SH-SY5Y (cell line): Measurements from ENCODE around the gene BTNL9.

Experiments
- GATA2 ChIP-seq: IDR thresholded peaks from 2 replicates; pipeline ENCODE4 v1.6.1; 2011; ENCODE audit warnings: mild to moderate bottlenecking, low read depth, low read length
- GATA3 ChIP-seq: IDR thresholded peaks from 2 replicates; pipeline ENCODE4 v1.6.1; 2011; ENCODE audit warnings: low read depth, mild to moderate bottlenecking, low read length, moderate library complexity

BTNL9 gene

DNA sequence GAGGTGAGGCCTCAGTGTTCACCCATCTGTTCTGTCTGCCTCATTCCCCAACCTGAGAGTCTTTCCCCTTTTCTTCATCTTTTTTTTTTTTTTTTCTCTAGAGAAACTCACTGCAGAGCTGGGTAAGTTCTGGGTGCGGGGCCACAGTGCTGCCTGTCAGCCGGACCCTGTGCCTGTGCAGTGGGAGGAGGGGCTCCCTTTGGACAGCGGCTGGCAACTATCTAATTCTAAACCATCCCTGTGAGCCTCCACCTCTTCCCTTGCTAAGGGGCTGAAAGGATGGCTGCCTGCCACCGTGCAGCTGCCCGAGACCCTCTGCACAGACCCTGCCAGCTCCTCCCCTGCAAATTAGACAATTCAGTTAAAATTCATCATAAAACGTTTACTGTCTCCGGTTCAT is 14.1 kb downstream of the BTNL9 start:
- TF ChIP-seq GATA3 (no peak), GATA2 (no peak)

- TF ChIP-seq GATA2 (no peak), GATA3 (no peak)
Observed at GRCh38 chr5:181054871-181055459, 14.9 kb downstream of the BTNL9 start.

- TF ChIP-seq GATA3 (no peak), GATA2 (no peak)
Observed at GRCh38 chr5:181056431-181056830, 16.4 kb downstream of the BTNL9 start.

- TF ChIP-seq GATA2: no peak
- no peak for TF ChIP-seq GATA3
Observed at GRCh38 chr5:181058321-181058720, 18.3 kb downstream of the BTNL9 start.

DNA sequence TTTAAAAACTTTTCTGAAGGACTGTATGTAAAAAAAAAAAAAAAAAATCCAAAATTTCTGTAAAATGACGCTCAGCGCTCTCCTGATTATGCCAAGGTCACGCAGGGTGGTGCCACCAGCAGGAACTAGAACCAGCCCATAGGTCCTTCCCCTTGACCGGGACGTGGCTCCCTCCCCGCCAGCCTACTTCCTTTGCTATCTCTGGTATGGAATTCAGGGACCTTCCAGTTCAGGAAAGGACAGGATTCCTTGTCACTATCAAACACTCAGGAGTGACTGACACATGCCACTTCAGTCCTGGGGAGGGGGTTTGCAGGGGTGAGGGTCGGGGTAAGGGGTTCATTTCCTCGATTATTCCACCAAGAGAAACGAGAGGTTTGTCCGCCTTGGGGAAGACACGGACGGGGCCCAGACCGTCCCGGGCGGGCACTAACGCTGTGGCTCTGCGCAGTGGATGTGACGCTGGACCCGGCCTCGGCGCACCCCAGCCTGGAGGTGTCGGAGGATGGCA is 18.8 kb downstream of the BTNL9 start:
- no peak for TF ChIP-seq GATA3

DNA sequence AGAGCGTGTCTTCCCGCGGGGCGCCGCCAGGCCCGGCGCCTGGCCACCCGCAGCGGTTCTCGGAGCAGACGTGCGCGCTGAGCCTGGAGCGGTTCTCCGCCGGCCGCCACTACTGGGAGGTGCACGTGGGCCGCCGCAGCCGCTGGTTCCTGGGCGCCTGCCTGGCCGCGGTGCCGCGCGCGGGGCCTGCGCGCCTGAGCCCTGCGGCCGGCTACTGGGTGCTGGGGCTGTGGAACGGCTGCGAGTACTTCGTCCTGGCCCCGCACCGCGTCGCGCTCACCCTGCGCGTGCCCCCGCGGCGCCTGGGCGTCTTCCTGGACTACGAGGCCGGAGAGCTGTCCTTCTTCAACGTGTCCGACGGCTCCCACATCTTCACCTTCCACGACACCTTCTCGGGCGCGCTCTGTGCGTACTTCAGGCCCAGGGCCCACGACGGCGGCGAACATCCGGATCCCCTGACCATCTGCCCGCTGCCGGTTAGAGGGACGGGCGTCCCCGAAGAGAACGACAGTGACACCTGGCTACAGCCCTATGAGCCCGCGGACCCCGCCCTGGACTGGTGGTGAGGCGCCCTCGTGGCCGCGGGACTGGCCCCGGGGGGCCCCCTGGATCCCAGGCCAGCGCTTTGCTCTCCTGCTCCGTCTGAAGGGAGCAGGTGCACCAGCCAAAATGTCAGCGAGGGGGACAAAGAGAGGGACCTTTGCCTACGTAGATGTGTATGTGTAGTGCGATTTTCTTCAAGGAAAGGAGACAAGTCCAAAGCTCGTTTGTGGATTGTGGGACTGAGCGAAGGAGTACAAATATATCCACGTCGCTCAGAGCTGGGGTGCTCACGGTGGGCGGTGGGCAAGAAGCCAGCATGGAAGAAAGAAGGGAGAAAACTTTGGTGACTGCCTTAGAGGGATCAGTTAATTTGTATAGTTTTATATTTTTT is 19.5 kb downstream of the BTNL9 start:
- no peak for TF ChIP-seq GATA3
- no peak for TF ChIP-seq GATA2

- TF ChIP-seq GATA2 (no peak), GATA3 (no peak)
Observed at GRCh38 chr5:181060231-181060590, 20.1 kb downstream of the BTNL9 start.

- TF ChIP-seq GATA2: no peak
- TF ChIP-seq GATA3: no peak
Observed at GRCh38 chr5:181060924-181061323, 20.9 kb downstream of the BTNL9 start.

DNA sequence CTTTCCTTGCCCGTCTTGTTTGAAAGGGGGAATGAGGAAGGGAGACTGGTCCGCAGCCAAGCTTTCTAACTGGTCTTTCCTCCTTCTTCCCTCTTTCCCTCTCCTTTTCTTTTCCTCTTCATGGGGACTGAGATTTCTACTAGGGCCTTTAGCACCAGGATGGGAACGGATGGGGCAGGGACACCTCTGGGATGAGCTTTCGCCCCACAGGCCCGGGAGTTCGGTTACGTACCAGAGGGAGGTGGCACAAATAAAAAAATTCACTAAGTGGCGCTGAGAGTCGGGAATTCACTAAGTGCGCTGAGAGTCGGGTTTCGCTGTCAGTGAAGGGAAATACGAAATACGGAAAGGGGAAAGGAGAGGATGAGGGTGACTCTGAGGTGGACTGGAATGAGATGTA is 21.6 kb downstream of the BTNL9 start:
- TF ChIP-seq GATA2 (no peak), GATA3 (no peak)

- TF ChIP-seq GATA3: no peak
- no peak for TF ChIP-seq GATA2
Observed at GRCh38 chr5:181062631-181063030, 22.6 kb downstream of the BTNL9 start.

DNA sequence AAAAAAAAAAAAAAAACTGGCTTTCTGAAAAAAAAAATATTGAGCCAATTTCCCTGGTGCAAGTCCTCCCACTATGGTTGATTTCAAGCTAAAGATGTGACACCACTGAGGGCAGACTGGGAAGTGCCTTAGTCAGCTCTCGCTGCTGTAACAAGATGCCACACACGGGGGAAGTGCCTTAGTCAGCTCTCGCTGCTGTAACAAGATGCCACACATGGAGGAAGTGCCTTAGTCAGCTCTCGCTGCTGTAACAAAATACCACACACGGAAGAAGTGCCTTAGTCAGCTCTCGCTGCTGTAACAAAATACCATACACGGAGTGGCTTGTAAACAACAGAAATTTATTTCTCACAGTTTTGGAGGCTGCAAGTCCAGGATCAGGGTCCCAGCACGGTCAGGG is 23.4 kb downstream of the BTNL9 start:
- TF ChIP-seq GATA3 (no peak), GATA2 (no peak)

DNA sequence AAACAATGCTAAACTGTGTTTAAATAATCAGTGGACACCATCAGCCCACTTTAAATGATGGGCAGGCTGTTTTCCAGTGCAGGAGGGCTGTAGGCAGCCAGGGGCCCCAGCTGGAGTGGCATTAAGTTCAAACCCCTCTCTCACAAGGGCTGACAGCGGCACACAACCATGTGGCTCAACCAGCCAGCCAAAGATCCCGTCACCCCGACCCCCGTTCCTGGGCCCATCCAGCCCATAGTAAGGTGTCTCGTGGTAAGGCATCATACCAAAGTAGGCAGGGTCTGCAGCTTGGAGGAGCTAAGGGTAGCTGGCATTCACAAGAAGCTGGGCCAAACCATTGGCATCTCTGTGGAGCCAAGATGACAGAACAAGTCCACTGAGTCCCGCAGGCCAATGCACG is 24.9 kb downstream of the BTNL9 start:
- no peak for TF ChIP-seq GATA2
- no peak for TF ChIP-seq GATA3

DNA sequence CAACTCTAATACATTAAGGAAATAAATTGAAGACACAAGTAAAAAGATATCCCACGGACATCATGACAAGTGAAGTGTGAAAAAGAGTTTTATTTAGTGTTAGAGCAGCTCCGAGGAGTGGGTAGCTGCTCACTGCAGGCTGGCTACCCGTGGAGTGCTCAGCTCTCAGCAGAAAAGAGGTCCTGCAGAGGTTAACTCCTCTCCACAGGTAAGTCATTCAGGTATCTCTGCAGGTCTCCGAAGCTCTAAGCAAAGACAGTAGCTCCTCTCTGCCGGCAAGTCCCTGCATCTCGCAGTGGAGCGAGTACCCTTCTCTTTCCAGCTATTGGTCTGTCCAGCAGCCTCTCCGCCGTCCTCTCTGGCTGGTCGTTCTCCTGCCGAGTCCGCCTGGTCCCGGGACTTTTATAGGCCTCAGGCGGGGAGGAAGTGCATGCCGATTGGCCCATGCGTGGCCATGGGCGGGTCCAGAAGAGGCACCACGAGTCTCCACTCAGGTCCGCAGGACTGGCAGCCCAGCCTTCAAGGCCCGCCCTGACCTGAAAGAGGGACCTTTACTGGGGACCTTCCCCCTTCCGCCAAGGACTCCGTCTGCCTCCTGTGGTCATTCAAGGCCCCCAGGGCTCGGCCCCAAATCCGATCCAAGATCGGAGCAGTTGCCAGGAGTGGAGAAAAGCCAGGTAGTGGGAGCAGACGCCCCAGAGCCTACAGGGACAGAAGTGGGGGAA is 29.9 kb downstream of the BTNL9 start:
- TF ChIP-seq GATA3 (no peak), GATA2 (no peak)

DNA sequence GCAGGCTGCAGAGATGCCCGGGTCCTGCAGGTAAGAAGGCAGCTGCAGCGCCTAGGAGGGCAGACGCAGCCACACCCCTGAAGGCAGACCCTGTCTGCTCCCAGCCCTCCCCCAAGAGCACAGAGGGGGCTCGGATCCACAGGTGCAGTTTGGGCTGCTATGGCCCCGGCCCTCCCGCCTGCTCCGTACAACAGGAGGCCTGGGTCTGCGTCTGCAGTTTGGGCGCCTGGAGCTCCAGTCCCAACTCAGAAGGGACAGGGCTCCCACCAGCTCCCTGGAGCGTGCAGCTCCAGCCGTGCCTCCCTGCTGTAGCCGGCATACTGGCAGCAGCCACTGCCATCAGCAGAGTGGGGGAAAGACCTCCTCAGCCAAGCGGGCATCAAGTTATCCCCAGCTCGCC is 30.5 kb downstream of the BTNL9 start:
- no peak for TF ChIP-seq GATA2
- no peak for TF ChIP-seq GATA3
